Tibial nerve (tissue), 4 donors: ENCODE data around the gene TIAL1.

Experiments used
- EP300 ChIP-seq, 2 donors: sonication (generic); formaldehyde crosslinking; IDR thresholded peaks; one replicate each; pipeline ENCODE4 v1.6.1; 2017; ENCODE audit warnings: antibody characterized with exemption in 2 of 2, mild to moderate bottlenecking in 1 of 2
- POLR2A ChIP-seq, 2 donors: fragments of 450-650 bp; IDR thresholded peaks; one replicate each; pipeline ENCODE4 v1.6.1; 2017; ENCODE audit warnings: antibody characterized with exemption in 2 of 2, mild to moderate bottlenecking in 2 of 2, moderate library complexity in 2 of 2
- TF ChIP-seq, protein P1 (sequence below), 5 experiments: fragments of 200-600 bp in 3 of 5; fragments of 450-650 bp in 2 of 5; sonication (generic) in 3 of 5; IDR thresholded peaks; one replicate each; pipeline ENCODE4 v1.5.1; 2016 to 2019; ENCODE audit warnings: antibody characterized with exemption in 5 of 5, mild to moderate bottlenecking in 3 of 5, moderate library complexity in 2 of 5

- TF ChIP-seq, protein P1, sequence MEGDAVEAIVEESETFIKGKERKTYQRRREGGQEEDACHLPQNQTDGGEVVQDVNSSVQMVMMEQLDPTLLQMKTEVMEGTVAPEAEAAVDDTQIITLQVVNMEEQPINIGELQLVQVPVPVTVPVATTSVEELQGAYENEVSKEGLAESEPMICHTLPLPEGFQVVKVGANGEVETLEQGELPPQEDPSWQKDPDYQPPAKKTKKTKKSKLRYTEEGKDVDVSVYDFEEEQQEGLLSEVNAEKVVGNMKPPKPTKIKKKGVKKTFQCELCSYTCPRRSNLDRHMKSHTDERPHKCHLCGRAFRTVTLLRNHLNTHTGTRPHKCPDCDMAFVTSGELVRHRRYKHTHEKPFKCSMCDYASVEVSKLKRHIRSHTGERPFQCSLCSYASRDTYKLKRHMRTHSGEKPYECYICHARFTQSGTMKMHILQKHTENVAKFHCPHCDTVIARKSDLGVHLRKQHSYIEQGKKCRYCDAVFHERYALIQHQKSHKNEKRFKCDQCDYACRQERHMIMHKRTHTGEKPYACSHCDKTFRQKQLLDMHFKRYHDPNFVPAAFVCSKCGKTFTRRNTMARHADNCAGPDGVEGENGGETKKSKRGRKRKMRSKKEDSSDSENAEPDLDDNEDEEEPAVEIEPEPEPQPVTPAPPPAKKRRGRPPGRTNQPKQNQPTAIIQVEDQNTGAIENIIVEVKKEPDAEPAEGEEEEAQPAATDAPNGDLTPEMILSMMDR (IDR thresholded peaks at IDR 0.05) = no peak
- TF ChIP-seq EP300 (IDR thresholded peaks at IDR 0.05) (no peak), POLR2A (IDR thresholded peaks at IDR 0.05) (no peak)
Observed at GRCh38 chr10:119611433-119611832, 14.7 kb upstream of the TIAL1 start.
